GM21515 (cell line): ENCODE data around the gene VSTM1.

Experiments
- ATAC-seq: cut with Tn5 transposase; IDR thresholded peaks from one replicate; pipeline ENCODE4 v1.9.1; 2021; ENCODE audit not compliant: unreplicated experiment

Gene VSTM1

GRCh38 chr19:54013866-54014265 is 49.8 kb downstream of the VSTM1 start:
- no peak for ATAC-seq

- ATAC-seq, result no peak
Measured at GRCh38 chr19:54011507-54012211, 52.0 kb downstream of the VSTM1 start.

GRCh38 chr19:54010474-54010873 is 53.2 kb downstream of the VSTM1 start:
- no peak for ATAC-seq

GRCh38 chr19:54009440-54009839 is 54.3 kb downstream of the VSTM1 start:
- no peak for ATAC-seq

- ATAC-seq, result no peak
Measured at GRCh38 chr19:54002495-54003315, 61.0 kb downstream of the VSTM1 start.

- no peak for ATAC-seq
Measured at GRCh38 chr19:54001496-54001895, 62.2 kb downstream of the VSTM1 start.

- ATAC-seq, result no peak
Measured at GRCh38 chr19:53999694-54000093, 64.0 kb downstream of the VSTM1 start.

GRCh38 chr19:53998223-53998622 is 65.5 kb downstream of the VSTM1 start:
- ATAC-seq, result no peak

GRCh38 chr19:53994811-53995210 is 68.9 kb downstream of the VSTM1 start:
- no peak for ATAC-seq

- ATAC-seq, result no peak
Measured at GRCh38 chr19:53993448-53993847, 70.2 kb downstream of the VSTM1 start.

GRCh38 chr19:53992815-53993214 is 70.9 kb downstream of the VSTM1 start:
- ATAC-seq, result no peak

GRCh38 chr19:53992211-53992610 is 71.5 kb downstream of the VSTM1 start:
- no peak for ATAC-seq

GRCh38 chr19:53991224-53992113 is 72.2 kb downstream of the VSTM1 start, which contains the start of gene CACNG6:
CACNG6 (plus strand) TSS chr19:53991637; CDS start chr19:53992878, 1,241 bp downstream.
- no peak for ATAC-seq
